K562 (cell line): ENCODE data around the gene MLKL. TPM values are rescaled to one million over a fixed set of nuclear protein-coding genes. Genes with fewer than 3 reads are reported as not detected.

ENCODE experiments used
- ATAC-seq: fragments of 200-7000 bp; cut with Tn5 transposase; 3 replicates; pipeline ENCODE4 v1.9.1; 2020; ENCODE audit warnings: moderate library complexity
- BruUV-seq: library from RNA; stranded (reverse); fragments of 400-500 nt; replicated peaks from 2 replicates; lab custom pipeline; 2021; lab: Mats Ljungman, UMichigan
- CTCF ChIA-PET: fragments of 300-600 bp; formaldehyde crosslinking; extraction: SDS; loops from one replicate; lab custom pipeline; 2021; ENCODE audit warnings: low intra/inter-chr PET ratio; lab: Yijun Ruan, JAX
- POLR2A ChIA-PET: fragments of 300-600, 350-650 bp; sonication (Branson Sonifier 250); formaldehyde crosslinking; extraction: SDS; loops from one replicate; lab custom pipeline; 2021; ENCODE audit warnings: antibody characterized with exemption, inconsistent platforms; lab: Yijun Ruan, JAX
- DNase-seq, 4 experiments: peaks; one replicate each; pipeline versions ENCODE4 v3.0.0 to v3.0.0-alpha.2; 2011 to 2018; ENCODE audit warnings: low spot score in 3 of 4, mixed read lengths in 3 of 4; ENCODE audit errors: extremely low read depth in 1 of 4
- FAIRE-seq: peaks from 2 replicates; lab custom pipeline; 2011; peaks lifted over from hg19 to GRCh38; lab: Jason Lieb, UNC
- H2AFZ ChIP-seq: 2 replicates; pipeline ENCODE4 v1.6.0; 2011; ENCODE audit warnings: low read depth, low read length, control low read depth, inconsistent platforms
- H3K27ac ChIP-seq: fragments of 200-600 bp; 3 replicates; pipeline ENCODE4 v1.8.0; 2011; ENCODE audit warnings: low read depth, mild to moderate bottlenecking, control low read depth, inconsistent platforms, low read length, moderate library complexity, mixed read lengths; ENCODE audit errors: extremely low read depth
- H3K27me3 ChIP-seq, 2 experiments: fragments of 300-600 bp in 1 of 2; 2 replicates in 1 of 2; 3 replicates in 1 of 2; pipeline versions ENCODE4 v1.6.0 to v1.8.0; 2011; ENCODE audit warnings: inconsistent platforms in 2 of 2, low read length in 2 of 2, mild to moderate bottlenecking in 1 of 2, mixed read lengths in 1 of 2, moderate library complexity in 1 of 2; ENCODE audit not compliant: control insufficient read depth in 2 of 2, insufficient read depth in 2 of 2
- H3K36me3 ChIP-seq: fragments of 300-600 bp; 3 replicates; pipeline ENCODE4 v1.8.0; 2011; ENCODE audit warnings: mild to moderate bottlenecking, low read length, inconsistent platforms; ENCODE audit not compliant: control insufficient read depth, insufficient read depth
- H3K4me1 ChIP-seq, 2 experiments: fragments of 200-600 bp in 1 of 2; replicated peaks in 1 of 2; 2 replicates in 1 of 2; 3 replicates in 1 of 2; pipeline versions ENCODE4 v1.5.1 to v1.8.0; 2011; ENCODE audit warnings: inconsistent platforms in 2 of 2, low read length in 2 of 2, mild to moderate bottlenecking in 1 of 2, mixed read lengths in 1 of 2, moderate library complexity in 1 of 2; ENCODE audit not compliant: control insufficient read depth in 2 of 2, insufficient read depth in 2 of 2
- H3K4me2 ChIP-seq: 2 replicates; pipeline ENCODE4 v1.6.1; 2011; ENCODE audit warnings: low read length, control low read depth, inconsistent platforms, mixed read lengths; ENCODE audit not compliant: insufficient read depth
- H3K4me3 ChIP-seq: fragments of 200-600 bp; sonication (generic), shearing (Covaris generic); 2 replicates; pipeline ENCODE4 v1.5.1; 2016; ENCODE audit warnings: control low read depth, inconsistent platforms
- H3K79me2 ChIP-seq: fragments of 200-600 bp; 3 replicates; pipeline ENCODE4 v1.8.0; 2011; ENCODE audit warnings: low read length, inconsistent platforms; ENCODE audit not compliant: control insufficient read depth, insufficient read depth
- H3K9ac ChIP-seq, 2 experiments: 2 replicates each; pipeline versions ENCODE4 v1.6.0 to v1.6.1; 2011; ENCODE audit warnings: low read depth in 2 of 2, low read length in 2 of 2, control low read depth in 1 of 2, inconsistent platforms in 1 of 2, mild to moderate bottlenecking in 1 of 2, mixed read lengths in 1 of 2; ENCODE audit not compliant: insufficient read depth in 1 of 2
- H3K9me1 ChIP-seq: one replicate; pipeline ENCODE4 v1.6.0; 2011; ENCODE audit warnings: inconsistent platforms, mild to moderate bottlenecking, low read length, moderate library complexity; ENCODE audit not compliant: control insufficient read depth, insufficient read depth
- H3K9me3 ChIP-seq: replicated peaks from 2 replicates; pipeline ENCODE4 v1.5.1; 2011; ENCODE audit warnings: low read depth, low read length, inconsistent platforms; ENCODE audit not compliant: control insufficient read depth, insufficient read depth
- H4K20me1 ChIP-seq: replicated peaks from 2 replicates; pipeline ENCODE4 v1.6.1; 2011; ENCODE audit warnings: low read length, inconsistent platforms, mixed read lengths; ENCODE audit not compliant: control insufficient read depth, insufficient read depth
- E4F1 ChIP-seq: fragments of 250-450 bp; sonication (Bioruptor Pico); IDR thresholded peaks from 2 replicates; pipeline ENCODE4 v1.5.0; 2021; ENCODE audit warnings: mild to moderate bottlenecking, borderline replicate concordance
- PRDM10 ChIP-seq: fragments of 450-650 bp; IDR thresholded peaks from 2 replicates; pipeline ENCODE4 v1.6.1; 2018; ENCODE audit not compliant: partially characterized antibody
- TAF1 ChIP-seq: IDR thresholded peaks from 2 replicates; pipeline ENCODE4 v1.6.1; 2011; ENCODE audit warnings: mild to moderate bottlenecking, low read length, moderate library complexity; ENCODE audit not compliant: insufficient read depth, control insufficient read depth, severe bottlenecking; ENCODE audit errors: extremely low read depth
- TRIM28 ChIP-seq: fragments of 450-650 bp; IDR thresholded peaks from 2 replicates; pipeline ENCODE4 v1.6.1; 2017
- ZZZ3 ChIP-seq: fragments of 450-650 bp; IDR thresholded peaks from 2 replicates; pipeline ENCODE4 v1.6.1; 2016; ENCODE audit warnings: antibody characterized with exemption, mild to moderate bottlenecking, moderate library complexity
- WGBS: fragments of 100-300 bp; shearing (Covaris generic); methylation state at CpG from one replicate; pipeline ENCODE4 v1.1.6; 2016; ENCODE audit warnings: low coverage, mixed read lengths; ENCODE audit not compliant: insufficient coverage; ENCODE audit errors: missing lambda C conversion rate; 5-methylcytosine and 5-hydroxymethylcytosine counted together
- in situ Hi-C: fragments of 300-500 bp; cut with MboI; formaldehyde crosslinking; loops from 4 replicates; pipeline ENCODE4 v1.15.0; 2018; ENCODE audit warnings: inconsistent platforms, mixed read lengths
- intact Hi-C: fragments of 100-400 bp; cut with micrococcal nuclease; formaldehyde crosslinking; loops from 2 replicates; pipeline ENCODE4 v1.14.2; 2022
- polyA plus RNA-seq, 8 experiments: library from polyadenylated mRNA; depleted of rRNA in 4 of 8; stranded (reverse) in 5 of 8; unstranded in 3 of 8; fragments of >200 nt; fragmentation: Nextera tagmentation in 2 of 8; fragmentation: Illumina TruSeq in 1 of 8; extraction: Ambion mirVana in 2 of 8; extraction: Trizol in 1 of 8; gene quantifications; 2 replicates each; pipeline versions ENCODE4 v1.2.1 to v1.2.3, GENCODE V29; 2011 to 2014; ENCODE audit warnings: inconsistent platforms in 1 of 8, missing spikeins in 1 of 8
- total RNA-seq, 7 experiments: library from RNA; depleted of rRNA in 6 of 7; stranded (reverse); fragments of >200 nt in 6 of 7; fragmentation: Illumina TruSeq in 2 of 7; extraction: Trizol in 2 of 7; gene quantifications; 2 replicates each; pipeline versions ENCODE4 v1.2.1 to v1.2.3, GENCODE V29; 2011 to 2021; ENCODE audit warnings: low replicate concordance in 1 of 7
- TF ChIP-seq, protein P1 (sequence below): fragments of 150-350 bp; conservative IDR thresholded peaks from 2 replicates; pipeline ENCODE4 v1.6.1; 2014; ENCODE audit warnings: low read length

The MLKL gene
- total and polyA plus RNA-seq, 9 of the 15 experiments (the other 6 are each of a cell fraction or from before 2014, with no cell fraction given), result 1.6 to 6.1 (median 4.8) TPM

GRCh38 chr16:74699666-74700065 is 996 bp downstream of the MLKL start:
- Histone ChIP-seq H3K79me2 (no peaks in the 10 kb centered on the region; the same call in 2 of the 3 replicates), H3K27me3 (no peaks in the 10 kb centered on the region), H3K4me3 (no peak overlapping the region), H2AFZ (peak overlapping the region; percentile 98), H3K9me1 (no peaks in the 10 kb centered on the region), H3K9me3 (no peaks in the 10 kb centered on the region), H3K36me3 (no peaks in the 10 kb centered on the region), H4K20me1 (no peaks in the 10 kb centered on the region), H3K27ac (peak overlapping the region; percentile 74; the same call in 1 of the 3 replicates), H3K4me1 (peaks cover 10 to 11% of the 10 kb centered on the region in 2 experiments)
- intact Hi-C loops, result loop anchor here (10.0 kb wide), 1 partner anchor 435 kb away; no protein-coding TSS in a partner anchor
- in situ Hi-C loops, result loop anchor here (25.0 kb wide), 1 partner anchor 438 kb away; the partner anchor contains the start of gene ZFP1
- FAIRE-seq, result no peak
- ATAC-seq, result no peak
- TF ChIP-seq TAF1 (no peak), TRIM28 (peak; percentile 55; the same call in 1 of the 2 replicates), E4F1 (CRISPR knock-in tag) (no peak), PRDM10 (no peak), ZZZ3 (no peak)
- TF ChIP-seq, protein P1, sequence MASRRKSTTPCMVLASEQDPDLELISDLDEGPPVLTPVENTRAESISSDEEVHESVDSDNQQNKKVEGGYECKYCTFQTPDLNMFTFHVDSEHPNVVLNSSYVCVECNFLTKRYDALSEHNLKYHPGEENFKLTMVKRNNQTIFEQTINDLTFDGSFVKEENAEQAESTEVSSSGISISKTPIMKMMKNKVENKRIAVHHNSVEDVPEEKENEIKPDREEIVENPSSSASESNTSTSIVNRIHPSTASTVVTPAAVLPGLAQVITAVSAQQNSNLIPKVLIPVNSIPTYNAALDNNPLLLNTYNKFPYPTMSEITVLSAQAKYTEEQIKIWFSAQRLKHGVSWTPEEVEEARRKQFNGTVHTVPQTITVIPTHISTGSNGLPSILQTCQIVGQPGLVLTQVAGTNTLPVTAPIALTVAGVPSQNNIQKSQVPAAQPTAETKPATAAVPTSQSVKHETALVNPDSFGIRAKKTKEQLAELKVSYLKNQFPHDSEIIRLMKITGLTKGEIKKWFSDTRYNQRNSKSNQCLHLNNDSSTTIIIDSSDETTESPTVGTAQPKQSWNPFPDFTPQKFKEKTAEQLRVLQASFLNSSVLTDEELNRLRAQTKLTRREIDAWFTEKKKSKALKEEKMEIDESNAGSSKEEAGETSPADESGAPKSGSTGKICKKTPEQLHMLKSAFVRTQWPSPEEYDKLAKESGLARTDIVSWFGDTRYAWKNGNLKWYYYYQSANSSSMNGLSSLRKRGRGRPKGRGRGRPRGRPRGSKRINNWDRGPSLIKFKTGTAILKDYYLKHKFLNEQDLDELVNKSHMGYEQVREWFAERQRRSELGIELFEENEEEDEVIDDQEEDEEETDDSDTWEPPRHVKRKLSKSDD, result no peak
- TF ChIP-seq, all 486 proteins: peak for 1
- DNase-seq, result no peak
- H3K9ac ChIP-seq, result no peak overlapping the region; a peak in 1 of 4 replicates
- POLR2A ChIA-PET, result interaction anchor here (0.9 to 2.7 kb wide), 3 partner anchors 13 to 50 kb away, joined by 3 to 7 read pairs (median 6); partner anchors contain the start of gene RFWD3
- TSS peak; percentile 40 for BruUV-seq
- CTCF ChIA-PET, result no interaction called here
- 63% methylated on average over 4 of the region's 4 CpGs for WGBS
- H3K4me2 ChIP-seq, result peak overlapping the region; percentile 43
